Tibial nerve (tissue), 3 donors: ENCODE results near the gene ELMO1.

Experiments
- CTCF ChIP-seq, 5 experiments: fragments of 200-600 bp in 3 of 5; fragments of 450-650 bp in 2 of 5; sonication (generic) in 3 of 5; IDR thresholded peaks; one replicate each; pipeline ENCODE4 v1.5.1; 2016 to 2019; ENCODE audit warnings: antibody characterized with exemption in 5 of 5, mild to moderate bottlenecking in 3 of 5, moderate library complexity in 2 of 5
- POLR2A ChIP-seq, 2 donors: fragments of 450-650 bp; IDR thresholded peaks; one replicate each; pipeline ENCODE4 v1.6.1; 2017; ENCODE audit warnings: antibody characterized with exemption in 2 of 2, mild to moderate bottlenecking in 2 of 2, moderate library complexity in 2 of 2

GRCh38 chr7:37097276-37097675 is 351.4 kb downstream of the ELMO1 start:
- TF ChIP-seq POLR2A (IDR thresholded peaks at IDR 0.05) (no peak), CTCF (IDR thresholded peaks at IDR 0.05) (no peak)
